Peyer's patch (tissue), 4 donors: Measurements from ENCODE around the gene ZNF346. TPM values are rescaled to one million over a fixed set of nuclear protein-coding genes. Genes with fewer than 3 reads are reported as not detected.

ENCODE experiments used
- DNase-seq, 3 donors: peaks; one replicate each; pipeline ENCODE4 v3.0.0-alpha.2; 2017 to 2019
- H3K27ac ChIP-seq, 4 donors: fragments of 200-600 bp; sonication (generic); one replicate each; pipeline ENCODE4 v1.5.1; 2016 to 2019
- H3K27me3 ChIP-seq, 2 donors: fragments of 200-600 bp; sonication (generic); one replicate each; pipeline ENCODE4 v1.5.1; 2019
- H3K36me3 ChIP-seq, 3 donors: fragments of 200-600 bp; sonication (generic); one replicate each; pipeline ENCODE4 v1.5.1; 2016 to 2019
- H3K4me1 ChIP-seq, 4 donors: fragments of 200-600 bp; sonication (generic); one replicate each; pipeline ENCODE4 v1.5.1; 2016 to 2019
- H3K4me3 ChIP-seq, 4 donors: fragments of 200-600 bp; sonication (generic); 1 replicate in 3 of 4; 2 replicates in 1 of 4; pipeline ENCODE4 v1.5.1; 2016 to 2019; ENCODE audit warnings: mild to moderate bottlenecking in 1 of 4
- H3K9me3 ChIP-seq, 4 donors: fragments of 200-600 bp; sonication (generic); one replicate each; pipeline ENCODE4 v1.5.1; 2016 to 2019; ENCODE audit warnings: mild to moderate bottlenecking in 1 of 4
- CTCF ChIP-seq, 6 experiments: fragments of 450-650 bp in 4 of 6; fragments of 200-600 bp in 2 of 6; sonication (generic) in 1 of 6; IDR thresholded peaks; one replicate each; pipeline ENCODE4 v1.5.1; 2017 to 2019; ENCODE audit warnings: antibody characterized with exemption in 6 of 6, mild to moderate bottlenecking in 3 of 6, moderate library complexity in 1 of 6
- POLR2A ChIP-seq, 2 donors: fragments of 450-650 bp; IDR thresholded peaks; one replicate each; pipeline ENCODE4 v1.5.1; 2017; ENCODE audit warnings: antibody characterized with exemption in 2 of 2, mild to moderate bottlenecking in 2 of 2, moderate library complexity in 2 of 2
- total RNA-seq, 4 donors: library from RNA; depleted of rRNA; stranded (reverse); fragments of >200 nt; gene quantifications; one replicate each; pipeline ENCODE4 v1.1.0, GENCODE V29; 2016

Gene ZNF346
- total RNA-seq, 4 donors from 2014 or later = 15.9 to 27.3 (median 20.0) TPM

DNA sequence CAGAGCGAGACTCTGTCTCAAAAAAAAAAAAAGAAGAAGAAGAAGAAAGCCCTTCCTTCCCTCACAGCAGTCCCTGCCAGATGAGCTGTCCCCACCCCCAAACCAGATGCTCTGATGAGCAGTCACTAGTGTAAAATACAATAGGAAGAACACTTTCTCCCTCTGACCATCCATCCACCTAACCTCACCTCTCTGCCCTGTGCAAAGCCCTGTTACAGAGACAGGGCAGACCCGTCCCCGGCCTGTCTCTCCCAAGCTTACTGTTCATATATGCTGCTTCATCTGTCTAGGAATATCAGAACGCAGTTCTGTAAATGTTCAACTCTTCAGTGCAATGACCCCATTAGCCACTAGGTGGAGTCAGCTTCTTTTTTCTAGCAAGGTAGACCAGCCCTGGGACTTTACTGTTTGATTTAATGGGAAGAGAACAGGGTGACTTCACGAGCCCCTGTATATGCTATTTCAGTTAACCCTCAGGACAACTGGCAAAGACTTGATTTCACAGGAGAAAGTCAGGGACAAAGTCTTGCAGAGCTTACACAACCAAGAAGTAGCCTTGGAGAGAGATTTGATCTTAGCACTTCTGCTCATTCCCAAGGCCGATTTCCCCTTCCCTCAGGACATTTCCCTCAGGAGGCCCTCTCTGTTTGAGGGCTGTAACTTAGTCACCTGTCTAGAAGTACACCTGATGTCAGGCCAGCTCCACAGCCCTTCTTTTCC lies 49.3 kb downstream of the ZNF346 start:
- H3K9me3 ChIP-seq = no peaks in the 10 kb centered on the region
- H3K27ac ChIP-seq = peak overlapping the region in 1 of 4 donors; percentile 66
- no peaks in the 10 kb centered on the region for H3K36me3 ChIP-seq
- no peak overlapping the region for H3K4me3 ChIP-seq
- peak in 2 of 3 donors; percentile 79 to 93 for DNase-seq
- peaks cover 0 to 11% (median 0%) of the 10 kb centered on the region in 4 donors for H3K4me1 ChIP-seq
- peak; percentile 85 to 97 (median 92) for TF ChIP-seq CTCF (IDR thresholded peaks at IDR 0.05)
- TF ChIP-seq POLR2A (IDR thresholded peaks at IDR 0.05) = no peak
- no peaks in the 10 kb centered on the region for H3K27me3 ChIP-seq

GRCh38 chr5:177077335-177077734 lies 54.8 kb downstream of the ZNF346 start:
- no peaks in the 10 kb centered on the region for H3K4me1 ChIP-seq
- no peaks in the 10 kb centered on the region for H3K27me3 ChIP-seq
- H3K36me3 ChIP-seq = no peaks in the 10 kb centered on the region
- TF ChIP-seq POLR2A (IDR thresholded peaks at IDR 0.05) (no peak), CTCF (IDR thresholded peaks at IDR 0.05) (no peak)
- H3K9me3 ChIP-seq = no peaks in the 10 kb centered on the region
- DNase-seq = no peak
- H3K4me3 ChIP-seq = no peak overlapping the region
- no peak overlapping the region for H3K27ac ChIP-seq

DNA sequence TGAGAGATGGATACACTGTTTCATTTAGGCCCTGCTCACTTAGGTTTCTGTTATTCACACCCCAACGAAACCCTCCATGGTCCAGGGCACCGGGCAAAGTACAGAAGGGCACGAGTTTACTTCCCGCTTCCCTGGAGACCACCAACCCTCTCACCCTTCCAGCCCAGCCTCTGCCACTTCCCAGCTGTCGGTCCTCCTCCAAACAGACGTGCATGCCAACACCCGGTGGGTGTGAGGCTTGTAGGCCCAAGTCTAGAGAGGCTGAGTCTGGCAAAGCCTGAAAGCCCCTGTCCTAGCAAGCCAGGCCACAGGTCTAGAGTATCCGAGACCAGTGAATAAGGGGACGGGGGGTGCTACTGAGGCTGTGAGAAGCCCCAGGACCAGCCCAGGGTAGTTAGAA lies 57.1 kb downstream of the ZNF346 start:
- Histone ChIP-seq H3K9me3 (no peaks in the 10 kb centered on the region), H3K4me3 (no peak overlapping the region), H3K4me1 (no peaks in the 10 kb centered on the region), H3K36me3 (no peaks in the 10 kb centered on the region), H3K27ac (no peak overlapping the region), H3K27me3 (no peaks in the 10 kb centered on the region)
- DNase-seq = no peak
- no peak for TF ChIP-seq POLR2A (IDR thresholded peaks at IDR 0.05)
- TF ChIP-seq CTCF (IDR thresholded peaks at IDR 0.05) = no peak

- no peak for DNase-seq
- Histone ChIP-seq H3K4me3 (no peak overlapping the region), H3K27ac (no peak overlapping the region), H3K27me3 (no peaks in the 10 kb centered on the region), H3K9me3 (no peaks in the 10 kb centered on the region), H3K4me1 (no peaks in the 10 kb centered on the region), H3K36me3 (no peaks in the 10 kb centered on the region)
- TF ChIP-seq POLR2A (IDR thresholded peaks at IDR 0.05) = no peak
Observed at GRCh38 chr5:177080265-177080664, 57.8 kb downstream of the ZNF346 start.

GRCh38 chr5:177081859-177082258 lies 59.4 kb downstream of the ZNF346 start:
- Histone ChIP-seq H3K4me3 (no peak overlapping the region), H3K4me1 (peaks cover 0 to 12% (median under 1%) of the 10 kb centered on the region in 4 donors), H3K36me3 (no peaks in the 10 kb centered on the region), H3K9me3 (no peaks in the 10 kb centered on the region), H3K27ac (no peak overlapping the region), H3K27me3 (no peaks in the 10 kb centered on the region)
- DNase-seq = no peak
- no peak for TF ChIP-seq CTCF (IDR thresholded peaks at IDR 0.05)
- TF ChIP-seq POLR2A (IDR thresholded peaks at IDR 0.05) = no peak

DNA sequence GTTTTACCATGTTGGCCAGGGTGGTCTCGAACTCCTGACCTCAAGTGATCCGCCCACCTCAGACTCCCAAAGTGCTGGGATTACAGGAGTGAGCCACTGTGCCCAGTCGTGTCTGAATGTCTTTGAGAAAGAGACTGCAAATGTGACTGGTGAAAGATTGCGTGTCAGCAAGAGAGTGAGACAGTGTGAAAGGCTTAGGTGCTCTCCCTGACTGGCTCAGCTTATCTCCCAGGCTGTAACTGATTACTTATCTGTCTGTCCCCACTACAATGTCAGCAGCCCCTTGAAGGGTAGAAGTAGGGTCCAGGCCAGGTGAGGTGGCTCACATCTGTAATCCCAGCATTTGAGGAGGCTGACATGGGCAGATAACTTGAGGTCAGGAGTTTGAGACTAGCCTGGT lies 60.9 kb downstream of the ZNF346 start:
- TF ChIP-seq POLR2A (IDR thresholded peaks at IDR 0.05) = no peak
- no peak for TF ChIP-seq CTCF (IDR thresholded peaks at IDR 0.05)
- DNase-seq = no peak
- H3K4me3 ChIP-seq = no peak overlapping the region
- no peaks in the 10 kb centered on the region for H3K27me3 ChIP-seq
- H3K36me3 ChIP-seq = no peaks in the 10 kb centered on the region
- peaks cover 0 to 23% (median 4%) of the 10 kb centered on the region in 4 donors for H3K4me1 ChIP-seq
- H3K27ac ChIP-seq = no peak overlapping the region
- H3K9me3 ChIP-seq = no peaks in the 10 kb centered on the region
